ENCODE data around the gene EXD3. TPM values are rescaled to one million over a fixed set of nuclear protein-coding genes. Genes with fewer than 3 reads are reported as not detected.

Gene EXD3
- total and polyA plus RNA-seq, 2 of the 13 experiments (the other 11 are each of a cell fraction or from before 2014, with no cell fraction given): 2.7 to 4.8 TPM

- Histone ChIP-seq H3K4me1 (ENCODE audit: insufficient read depth, low read length) (peaks cover 7% of the 10 kb centered on the region; the same call in 1 of the 2 replicates), H3K36me3 (replicated peaks in 1 of 2; ENCODE audit: control insufficient read depth in 1 of 2, insufficient read depth in 2 of 2, low read length in 2 of 2) (peaks cover 0 to 7% of the 10 kb centered on the region in 2 experiments; a peak in 2 of 5 replicates), H2AFZ (ENCODE audit: low read length) (no peak overlapping the region), H3K4me3 (replicated peaks in 1 of 3; ENCODE audit: insufficient read depth in 1 of 3, low read depth in 2 of 3, low read length in 3 of 3) (no peak overlapping the region), H3K79me2 (ENCODE audit: insufficient read depth, low read length) (peaks cover 6% of the 10 kb centered on the region), H3K27me3 (ENCODE audit: control insufficient read depth in 1 of 2, insufficient read depth in 2 of 2, low read length in 2 of 2) (no peaks in the 10 kb centered on the region; a peak in 1 of 5 replicates), H3K4me2 (ENCODE audit: low read depth, low read length) (no peak overlapping the region), H3K9me3 (ENCODE audit: low read length) (no peaks in the 10 kb centered on the region), H3K27ac (ENCODE audit: extremely low read length, insufficient read depth, low read length) (no peak overlapping the region), H3K9ac (ENCODE audit: insufficient read depth, low read depth, low read length) (no peak overlapping the region), H4K20me1 (ENCODE audit: insufficient read depth, low read length) (no peaks in the 10 kb centered on the region)
- no peak for ATAC-seq
- CTCF ChIA-PET (ENCODE audit: low intra/inter-chr PET ratio, low total read pairs): no interaction called here
- TF ChIP-seq HDAC2 (CRISPR knock-in tag; IDR thresholded peaks at IDR 0.05) (no peak), RBFOX2 (IDR thresholded peaks at IDR 0.05; ENCODE audit: low read depth, low read length) (0 out of 2 replicates have a peak, but pooled peaks have one; percentile 24)
- no peak for DNase-seq (ENCODE audit: low spot score)
- POLR2A ChIA-PET: no interaction called here
- no peak for FAIRE-seq
- in situ Hi-C loops (cut with HindIII; ENCODE audit: extremely low pct_ligation_motif_present, low pct_unique_long_range_greater_than_20kb) (loop anchor here (10.0 kb wide), 1 partner anchor 243 kb away; no protein-coding TSS in a partner anchor), intact Hi-C loops (cut with micrococcal nuclease; ENCODE audit: unreplicated experiment) (no loop called here)
- 95% methylated on average over 22 of the region's 39 CpGs for WGBS (ENCODE audit: low lambda C conversion rate)
- BruUV-seq (replicated peaks): no TSS peak
Observed at GRCh38 chr9:137281345-137282116, 141.4 kb downstream of the EXD3 start.

DNA sequence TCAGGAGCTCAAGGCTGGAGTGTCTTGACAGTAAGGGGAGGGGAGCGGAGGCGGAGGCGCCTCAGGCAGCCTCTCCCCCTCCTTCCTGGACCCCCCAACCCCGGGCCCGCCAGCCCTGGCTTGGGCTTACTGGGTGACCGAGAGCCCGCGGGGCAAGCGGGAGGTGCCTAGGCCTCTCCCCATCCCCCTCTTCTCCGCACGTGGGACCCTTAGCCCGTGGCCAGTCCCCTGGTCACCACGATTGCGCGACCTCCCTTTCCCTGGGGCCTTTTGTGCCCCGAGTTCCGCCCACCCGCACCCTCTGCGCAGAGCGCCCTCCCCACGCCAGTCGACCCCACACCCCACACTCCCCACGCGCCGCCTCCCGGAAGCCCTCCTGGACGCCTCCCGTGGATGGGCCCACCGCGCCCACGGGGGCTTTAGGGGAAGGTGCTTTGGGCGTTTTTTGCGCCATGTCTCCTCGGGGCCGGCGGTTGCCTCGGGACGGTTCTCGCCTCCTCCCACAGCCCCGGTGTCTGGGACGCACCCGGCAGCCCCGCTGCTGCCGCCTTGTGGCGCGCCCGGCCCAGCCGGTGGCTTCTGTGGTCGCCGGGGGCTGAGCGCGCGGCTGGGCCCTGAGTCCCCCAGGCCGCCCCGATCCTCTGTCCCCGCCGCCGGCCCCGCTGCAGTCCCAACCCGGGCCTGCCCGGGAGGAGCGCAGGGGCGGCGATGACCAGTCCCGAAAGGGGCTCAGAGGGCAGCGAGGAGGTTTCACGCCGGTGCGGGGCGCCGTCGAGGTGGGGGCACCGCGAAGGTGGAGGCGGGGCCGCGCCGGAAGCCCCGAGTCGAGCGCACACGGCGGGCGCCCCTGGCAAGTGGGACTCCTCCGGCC lies 142.3 kb downstream of the EXD3 start:
- H2AFZ ChIP-seq (ENCODE audit: low read length): no peak overlapping the region
- H3K79me2 ChIP-seq (ENCODE audit: insufficient read depth, low read length): peaks cover 6% of the 10 kb centered on the region
- no peak overlapping the region for H3K4me2 ChIP-seq (ENCODE audit: low read depth, low read length)
- in situ Hi-C loops (cut with HindIII; ENCODE audit: extremely low pct_ligation_motif_present, low pct_unique_long_range_greater_than_20kb): loop anchor here (10.0 kb wide), 1 partner anchor 244 kb away; no protein-coding TSS in a partner anchor
- no peak overlapping the region for H3K4me3 ChIP-seq (replicated peaks in 1 of 3; ENCODE audit: insufficient read depth in 1 of 3, low read depth in 2 of 3, low read length in 3 of 3)
- peaks cover 0 to 7% of the 10 kb centered on the region in 2 experiments; a peak in 2 of 5 replicates for H3K36me3 ChIP-seq (replicated peaks in 1 of 2; ENCODE audit: control insufficient read depth in 1 of 2, insufficient read depth in 2 of 2, low read length in 2 of 2)
- H3K4me1 ChIP-seq (ENCODE audit: insufficient read depth, low read length): peaks cover 14% of the 10 kb centered on the region
- intact Hi-C loops (cut with micrococcal nuclease; ENCODE audit: unreplicated experiment): no loop called here
- BruUV-seq (replicated peaks): no TSS peak
- no peak for DNase-seq (ENCODE audit: low spot score)
- WGBS (ENCODE audit: low lambda C conversion rate): 99% methylated on average over 66 of the region's 85 CpGs
- POLR2A ChIA-PET: no interaction called here
- ATAC-seq: no peak
- CTCF ChIA-PET (ENCODE audit: low intra/inter-chr PET ratio, low total read pairs): no interaction called here
- no peak overlapping the region for H3K27ac ChIP-seq (ENCODE audit: extremely low read length, insufficient read depth, low read length)
- H4K20me1 ChIP-seq (ENCODE audit: insufficient read depth, low read length): no peaks in the 10 kb centered on the region
- H3K9me3 ChIP-seq (ENCODE audit: low read length): no peaks in the 10 kb centered on the region
- no peak for FAIRE-seq
- H3K27me3 ChIP-seq (ENCODE audit: control insufficient read depth in 1 of 2, insufficient read depth in 2 of 2, low read length in 2 of 2): no peaks in the 10 kb centered on the region; a peak in 1 of 5 replicates
- no peak overlapping the region for H3K9ac ChIP-seq (ENCODE audit: insufficient read depth, low read depth, low read length)
- no peak for TF ChIP-seq IKZF1 (IDR thresholded peaks at IDR 0.05)
- TF ChIP-seq ZC3H13 (CRISPR knock-in tag; IDR thresholded peaks at IDR 0.05): peak; percentile 38; the same call in 1 of the 2 replicates
- TF ChIP-seq MAFG (CRISPR knock-in tag; IDR thresholded peaks at IDR 0.05): no peak
- no peak for TF ChIP-seq ZNF512B (CRISPR knock-in tag; IDR thresholded peaks at IDR 0.05; ENCODE audit: borderline replicate concordance)
- no peak for TF ChIP-seq POLR2A (IDR thresholded peaks at IDR 0.05; ENCODE audit: insufficient read depth in 1 of 2, low read depth in 2 of 2, low read length in 2 of 2)
- TF ChIP-seq HHEX (CRISPR knock-in tag; IDR thresholded peaks at IDR 0.05): no peak
- TF ChIP-seq MYNN (CRISPR knock-in tag; IDR thresholded peaks at IDR 0.05; ENCODE audit: low read depth): no peak
- no peak for TF ChIP-seq SYNCRIP (IDR thresholded peaks at IDR 0.05; ENCODE audit: insufficient read depth, low read depth, low read length)
